Fibroblast of villous mesenchyme (primary cell): ENCODE measurements around the gene SUPT20HL1. TPM values are rescaled to one million over a fixed set of nuclear protein-coding genes. Genes with fewer than 3 reads are reported as not detected.

ENCODE experiments used
- DNase-seq: peaks from one replicate; pipeline ENCODE4 v3.0.0-alpha.2; 2010; ENCODE audit warnings: low read depth
- H3K4me3 ChIP-seq: 2 replicates; pipeline ENCODE4 v1.5.1; 2011; ENCODE audit warnings: low read depth, mild to moderate bottlenecking, low read length
- total RNA-seq: library from RNA; depleted of rRNA; stranded (reverse); fragments of >200 nt; gene quantifications from 2 replicates; pipeline ENCODE4 v1.2.3, GENCODE V29; 2012
- TF ChIP-seq, protein P1 (sequence below): IDR thresholded peaks from 2 replicates; pipeline ENCODE4 v1.5.1; 2012; ENCODE audit warnings: low read depth, mild to moderate bottlenecking, low read length; ENCODE audit not compliant: insufficient read depth

The SUPT20HL1 gene
- total RNA-seq, 1 donor = not detected

DNA sequence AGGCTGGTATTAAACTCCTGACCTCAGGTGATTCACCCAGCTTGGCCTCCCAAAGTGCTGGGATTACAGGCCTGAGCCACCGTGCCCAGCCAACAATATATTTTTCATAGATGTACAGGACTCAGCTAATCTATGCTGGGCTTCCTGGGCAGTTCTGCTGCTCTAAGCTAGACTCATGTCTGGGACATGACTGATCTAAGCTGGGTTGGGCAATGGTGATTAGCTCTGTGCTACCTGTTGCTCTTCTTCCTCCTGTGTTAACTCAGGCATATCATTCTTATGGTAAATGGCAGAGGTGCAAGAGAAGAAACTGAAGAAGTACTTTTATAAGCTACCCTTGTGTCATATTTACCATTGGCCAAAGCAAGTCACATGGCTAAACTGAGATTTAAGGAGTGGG is 35.2 kb upstream of the SUPT20HL1 start:
- TF ChIP-seq, protein P1, sequence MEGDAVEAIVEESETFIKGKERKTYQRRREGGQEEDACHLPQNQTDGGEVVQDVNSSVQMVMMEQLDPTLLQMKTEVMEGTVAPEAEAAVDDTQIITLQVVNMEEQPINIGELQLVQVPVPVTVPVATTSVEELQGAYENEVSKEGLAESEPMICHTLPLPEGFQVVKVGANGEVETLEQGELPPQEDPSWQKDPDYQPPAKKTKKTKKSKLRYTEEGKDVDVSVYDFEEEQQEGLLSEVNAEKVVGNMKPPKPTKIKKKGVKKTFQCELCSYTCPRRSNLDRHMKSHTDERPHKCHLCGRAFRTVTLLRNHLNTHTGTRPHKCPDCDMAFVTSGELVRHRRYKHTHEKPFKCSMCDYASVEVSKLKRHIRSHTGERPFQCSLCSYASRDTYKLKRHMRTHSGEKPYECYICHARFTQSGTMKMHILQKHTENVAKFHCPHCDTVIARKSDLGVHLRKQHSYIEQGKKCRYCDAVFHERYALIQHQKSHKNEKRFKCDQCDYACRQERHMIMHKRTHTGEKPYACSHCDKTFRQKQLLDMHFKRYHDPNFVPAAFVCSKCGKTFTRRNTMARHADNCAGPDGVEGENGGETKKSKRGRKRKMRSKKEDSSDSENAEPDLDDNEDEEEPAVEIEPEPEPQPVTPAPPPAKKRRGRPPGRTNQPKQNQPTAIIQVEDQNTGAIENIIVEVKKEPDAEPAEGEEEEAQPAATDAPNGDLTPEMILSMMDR = no peak
- no peak for DNase-seq
- H3K4me3 ChIP-seq = no peak overlapping the region

DNA sequence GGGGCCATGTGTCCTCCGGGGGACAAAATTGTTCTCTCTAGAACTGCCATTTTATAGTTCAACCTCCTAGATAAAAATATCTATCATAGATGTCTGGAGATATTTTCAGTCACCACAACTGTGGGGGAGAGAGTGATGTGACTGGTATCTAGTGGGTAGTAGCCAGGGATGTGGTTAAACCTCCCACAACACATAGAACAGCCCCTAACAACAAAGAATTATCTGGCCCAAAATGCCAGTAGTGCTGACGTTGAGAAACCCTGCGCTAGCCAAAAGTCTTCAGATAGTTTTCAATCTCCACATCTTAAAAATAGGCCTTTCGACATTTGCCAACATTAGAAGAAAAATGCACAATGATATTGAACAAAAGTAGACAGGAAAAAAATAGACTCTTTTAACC is 27.6 kb upstream of the SUPT20HL1 start:
- no peak overlapping the region for H3K4me3 ChIP-seq
- TF ChIP-seq, protein P1 = no peak
- DNase-seq = no peak

DNA sequence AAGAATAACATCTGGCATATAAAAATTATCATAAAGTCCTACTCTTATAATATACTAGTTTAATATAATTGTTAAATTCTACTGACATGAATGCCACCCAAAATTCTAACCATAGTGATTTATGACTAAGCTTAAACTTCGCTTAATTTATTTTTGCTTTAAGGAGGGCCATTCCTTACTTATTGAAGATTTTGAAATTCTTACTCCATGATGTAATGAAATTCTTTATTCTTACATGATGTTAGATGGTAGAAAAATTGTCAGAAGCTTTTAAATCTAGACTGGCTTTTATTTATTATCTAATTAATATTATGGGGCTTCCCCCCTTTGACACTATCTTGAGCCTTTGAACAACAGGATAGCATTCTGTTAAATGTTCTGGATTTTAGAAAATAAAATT is 27.1 kb upstream of the SUPT20HL1 start:
- no peak overlapping the region for H3K4me3 ChIP-seq
- TF ChIP-seq, protein P1 = no peak
- no peak for DNase-seq

DNA sequence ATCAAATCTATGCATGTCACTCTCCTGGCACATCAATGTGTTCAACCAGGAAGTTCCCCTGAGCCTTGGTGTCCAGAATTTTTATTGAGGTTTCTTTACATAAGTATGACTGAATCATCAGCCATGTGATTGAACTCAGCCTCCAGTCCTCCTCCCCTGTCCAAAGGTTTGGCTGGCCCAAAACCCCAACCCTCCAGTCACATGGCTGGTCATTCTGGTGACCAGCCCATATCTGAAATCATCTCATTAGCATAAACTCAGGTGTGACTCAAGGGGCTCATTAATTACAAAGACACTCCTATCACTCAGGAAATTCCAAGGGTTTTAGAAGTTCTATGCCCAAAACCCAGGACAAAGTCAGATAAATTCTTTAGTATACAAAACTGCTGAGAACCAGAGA is 26.0 kb upstream of the SUPT20HL1 start:
- DNase-seq = no peak
- H3K4me3 ChIP-seq = no peak overlapping the region
- TF ChIP-seq, protein P1 = no peak

DNA sequence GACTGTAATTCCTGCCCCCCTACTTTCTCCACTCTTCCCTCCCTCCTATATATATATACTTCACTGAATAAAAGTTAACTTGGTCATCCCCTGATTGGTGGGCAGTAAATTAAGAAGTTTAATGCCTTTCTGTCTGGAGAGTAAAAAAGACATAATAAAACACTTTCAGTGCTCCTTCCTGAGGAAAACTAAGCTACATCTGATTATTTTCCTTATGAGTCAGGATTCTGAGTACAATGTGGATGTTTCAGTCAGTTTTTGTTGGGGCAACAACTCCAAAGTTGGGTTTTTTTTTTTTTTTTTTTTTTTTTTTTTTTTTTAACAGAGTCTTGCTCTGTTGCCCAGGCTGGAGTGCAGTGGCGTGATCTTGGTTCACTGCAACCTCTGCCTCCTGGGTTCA is 24.6 kb upstream of the SUPT20HL1 start:
- TF ChIP-seq, protein P1 = no peak
- DNase-seq = no peak

DNA sequence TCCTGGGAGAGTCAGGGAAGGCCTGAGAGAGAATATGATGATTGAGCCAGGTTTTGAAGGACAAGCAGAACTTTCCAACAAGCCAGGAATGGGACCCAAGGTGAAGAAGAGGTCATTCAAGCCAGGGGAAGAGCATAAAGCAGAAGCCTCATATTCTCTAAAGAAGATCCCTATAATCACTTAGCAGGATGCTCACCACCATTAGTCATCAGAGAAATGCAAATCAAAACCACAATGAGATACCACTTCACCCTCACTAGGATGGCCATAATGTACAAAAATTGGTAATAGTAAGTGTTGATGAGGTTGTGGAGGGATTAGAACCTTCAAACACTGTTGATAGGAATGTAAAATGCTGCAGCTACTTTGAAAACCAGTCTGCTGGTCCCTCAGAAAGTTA is 20.5 kb upstream of the SUPT20HL1 start:
- peak; percentile 20 for DNase-seq
- TF ChIP-seq, protein P1 = no peak
- no peak overlapping the region for H3K4me3 ChIP-seq

More for the DNA sequence above, 24.6 kb upstream of the SUPT20HL1 start:
- H3K4me3 ChIP-seq = no peak overlapping the region

DNA sequence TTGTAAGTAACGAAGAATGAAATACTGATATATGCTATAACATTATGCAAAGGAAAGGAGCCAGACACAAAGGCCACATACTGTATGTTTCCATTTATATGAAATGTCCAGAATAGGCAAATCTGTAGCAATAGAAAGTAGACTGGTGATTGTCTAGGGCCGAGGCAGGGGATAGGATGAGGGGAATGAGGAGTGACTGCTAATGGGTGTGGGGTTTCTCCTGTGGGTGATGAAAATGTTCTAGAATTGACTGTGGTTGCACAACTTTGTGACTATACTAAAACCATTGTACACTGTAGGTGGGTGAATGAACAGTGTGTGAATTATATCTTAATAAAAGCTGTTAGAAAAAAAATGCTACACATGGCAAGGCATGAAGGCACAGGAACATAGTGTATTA is 19.9 kb upstream of the SUPT20HL1 start:
- no peak for DNase-seq
- H3K4me3 ChIP-seq = no peak overlapping the region
- TF ChIP-seq, protein P1 = no peak
